Mucosa of rectum (tissue), 2 donors: ENCODE results near the gene MPP2.
A peak's percentile ranks its signal among the peaks of the same experiment; 100 is the strongest.
"Not testable (repeated sequence)": the region's sequence is repeated elsewhere in the genome, so short reads cannot be mapped to it uniquely, and the experiment has no call there.

Experiments used
- H3K27ac ChIP-seq, 2 donors: one replicate each; pipeline ENCODE4 v1.7.0; 2013; ENCODE audit warnings: inconsistent platforms in 2 of 2, low read depth in 2 of 2, low read length in 2 of 2
- H3K27me3 ChIP-seq, 2 donors: one replicate each; pipeline ENCODE4 v1.7.0; 2013; ENCODE audit warnings: low read length in 2 of 2; ENCODE audit not compliant: control insufficient read depth in 2 of 2, insufficient read depth in 2 of 2
- H3K36me3 ChIP-seq, 2 donors: one replicate each; pipeline ENCODE4 v1.7.0; 2013; ENCODE audit warnings: low read length in 2 of 2; ENCODE audit not compliant: control insufficient read depth in 2 of 2, insufficient read depth in 2 of 2
- H3K4me1 ChIP-seq, 2 donors: one replicate each; pipeline ENCODE4 v1.7.0; 2013; ENCODE audit warnings: low read length in 2 of 2, mild to moderate bottlenecking in 1 of 2; ENCODE audit not compliant: control insufficient read depth in 2 of 2, insufficient read depth in 2 of 2
- H3K4me3 ChIP-seq, 2 donors: one replicate each; pipeline ENCODE4 v1.7.0; 2013; ENCODE audit warnings: low read length in 2 of 2
- H3K9ac ChIP-seq, 2 donors: one replicate each; pipeline ENCODE4 v1.7.0; 2013; ENCODE audit warnings: low read length in 2 of 2, low read depth in 1 of 2, mild to moderate bottlenecking in 1 of 2
- H3K9me3 ChIP-seq, 2 donors: one replicate each; pipeline ENCODE4 v1.7.0; 2013; ENCODE audit warnings: low read length in 2 of 2; ENCODE audit not compliant: control insufficient read depth in 2 of 2
- donor health status: healthy.
- donor health status: Normal muscosa, but diverticular disease.

MPP2 gene

GRCh38 chr17:43877451-43878155 lies 29.7 kb downstream of the MPP2 start:
- H3K9me3 ChIP-seq, result no peaks in the 10 kb centered on the region
- H3K36me3 ChIP-seq, result no peaks in the 10 kb centered on the region
- H3K9ac ChIP-seq, result no peak overlapping the region
- H3K4me3 ChIP-seq, result no peak overlapping the region
- H3K4me1 ChIP-seq, result peaks cover 21 to 30% of the 10 kb centered on the region in 2 donors
- H3K27ac ChIP-seq, result no peak overlapping the region
- H3K27me3 ChIP-seq, result no peaks in the 10 kb centered on the region

- no peaks in the 10 kb centered on the region for H3K36me3 ChIP-seq
- no peaks in the 10 kb centered on the region for H3K9me3 ChIP-seq
These were observed 30.3 kb downstream of the MPP2 start for GRCh38 chr17:43877031-43877430.

GRCh38 chr17:43875476-43876147 lies 31.7 kb downstream of the MPP2 start:
- no peaks in the 10 kb centered on the region for H3K27me3 ChIP-seq
- no peaks in the 10 kb centered on the region for H3K9me3 ChIP-seq
- H3K4me1 ChIP-seq, result peaks cover 21 to 41% of the 10 kb centered on the region in 2 donors
- no peak overlapping the region for H3K27ac ChIP-seq
- H3K9ac ChIP-seq, result no peak overlapping the region
- H3K36me3 ChIP-seq, result no peaks in the 10 kb centered on the region
- no peak overlapping the region for H3K4me3 ChIP-seq

More at GRCh38 chr17:43877031-43877430, 30.3 kb downstream of the MPP2 start:
- H3K4me1 ChIP-seq, result peaks cover 21 to 35% of the 10 kb centered on the region in 2 donors
- H3K9ac ChIP-seq, result no peak overlapping the region
- no peak overlapping the region for H3K27ac ChIP-seq
- H3K27me3 ChIP-seq, result no peaks in the 10 kb centered on the region
- no peak overlapping the region for H3K4me3 ChIP-seq

- Histone ChIP-seq H3K4me1 (peaks cover 21 to 41% of the 10 kb centered on the region in 2 donors), H3K27ac (peak overlapping the region; percentile 76 to 91), H3K9ac (peak overlapping the region; percentile 24 to 62), H3K9me3 (no peaks in the 10 kb centered on the region), H3K27me3 (no peaks in the 10 kb centered on the region), H3K36me3 (no peaks in the 10 kb centered on the region), H3K4me3 (peak overlapping the region; percentile 24 to 44)
These were observed 33.0 kb downstream of the MPP2 start for GRCh38 chr17:43874293-43874692.

GRCh38 chr17:43873815-43874214 lies 33.5 kb downstream of the MPP2 start:
- Histone ChIP-seq H3K4me3 (peak overlapping the region in 1 of 2 donors; percentile 28), H3K27ac (peak overlapping the region; percentile 76 to 91), H3K9me3 (no peaks in the 10 kb centered on the region), H3K9ac (peak overlapping the region; percentile 24 to 62), H3K4me1 (peaks cover 20 to 41% of the 10 kb centered on the region in 2 donors), H3K27me3 (no peaks in the 10 kb centered on the region), H3K36me3 (no peaks in the 10 kb centered on the region)

GRCh38 chr17:43873091-43873490 lies 34.2 kb downstream of the MPP2 start:
- no peaks in the 10 kb centered on the region for H3K36me3 ChIP-seq
- H3K9ac ChIP-seq, result peak overlapping the region in 1 of 2 donors; percentile 74
- H3K27me3 ChIP-seq, result no peaks in the 10 kb centered on the region
- H3K27ac ChIP-seq, result peak overlapping the region; percentile 76 to 91
- H3K4me3 ChIP-seq, result peak overlapping the region; percentile 64 to 75
- H3K9me3 ChIP-seq, result no peaks in the 10 kb centered on the region
- H3K4me1 ChIP-seq, result peaks cover 18 to 38% of the 10 kb centered on the region in 2 donors

GRCh38 chr17:43871946-43872690 lies 35.2 kb downstream of the MPP2 start:
- H3K9ac ChIP-seq, result peak overlapping the region; percentile 48 to 74
- no peaks in the 10 kb centered on the region for H3K27me3 ChIP-seq
- H3K27ac ChIP-seq, result peak overlapping the region; percentile 76 to 91
- no peaks in the 10 kb centered on the region for H3K36me3 ChIP-seq
- H3K4me3 ChIP-seq, result peak overlapping the region; percentile 64 to 75
- H3K4me1 ChIP-seq, result peaks cover 18 to 38% of the 10 kb centered on the region in 2 donors
- H3K9me3 ChIP-seq, result no peaks in the 10 kb centered on the region

GRCh38 chr17:43869031-43869430 lies 38.3 kb downstream of the MPP2 start:
- peaks cover 6 to 26% of the 10 kb centered on the region in 2 donors for H3K4me1 ChIP-seq
- not testable (repeated sequence) for H3K27me3 ChIP-seq, H3K9ac ChIP-seq, H3K4me3 ChIP-seq, H3K9me3 ChIP-seq, H3K36me3 ChIP-seq, H3K27ac ChIP-seq

- Histone ChIP-seq H3K27ac (no peak overlapping the region), H3K36me3 (no peaks in the 10 kb centered on the region), H3K4me3 (no peak overlapping the region), H3K27me3 (peaks cover 0 to 5% of the 10 kb centered on the region in 2 donors), H3K9ac (no peak overlapping the region), H3K4me1 (peaks cover 0 to 19% of the 10 kb centered on the region in 2 donors), H3K9me3 (no peaks in the 10 kb centered on the region)
These were observed 38.9 kb downstream of the MPP2 start for GRCh38 chr17:43868226-43868994.
